HG03139 (cell line): ENCODE data around the gene FAM193B.

Experiments
- ATAC-seq: cut with Tn5 transposase; IDR thresholded peaks from one replicate; pipeline ENCODE4 v1.9.1; 2021; ENCODE audit not compliant: unreplicated experiment

Gene FAM193B

GRCh38 chr5:177472460-177473442 lies 81.6 kb downstream of the FAM193B start:
- ATAC-seq, result no peak

- no peak for ATAC-seq
These were observed 82.6 kb downstream of the FAM193B start for GRCh38 chr5:177471610-177472356.

GRCh38 chr5:177470759-177471536 lies 83.4 kb downstream of the FAM193B start:
- ATAC-seq, result no peak
